Vagina (tissue), 2 donors: ENCODE measurements around the gene GIPC2.

Source experiments
- POLR2A ChIP-seq, 2 donors: fragments of 450-650 bp; IDR thresholded peaks; one replicate each; pipeline ENCODE4 v1.6.1; 2017; ENCODE audit warnings: antibody characterized with exemption in 2 of 2, mild to moderate bottlenecking in 2 of 2, moderate library complexity in 2 of 2
- TF ChIP-seq, protein P1 (sequence below), 3 experiments: fragments of 450-650 bp in 2 of 3; fragments of 200-600 bp in 1 of 3; sonication (generic) in 1 of 3; IDR thresholded peaks; one replicate each; pipeline ENCODE4 v1.5.1; 2017 to 2019; ENCODE audit warnings: antibody characterized with exemption in 3 of 3, mild to moderate bottlenecking in 2 of 3, moderate library complexity in 2 of 3

DNA sequence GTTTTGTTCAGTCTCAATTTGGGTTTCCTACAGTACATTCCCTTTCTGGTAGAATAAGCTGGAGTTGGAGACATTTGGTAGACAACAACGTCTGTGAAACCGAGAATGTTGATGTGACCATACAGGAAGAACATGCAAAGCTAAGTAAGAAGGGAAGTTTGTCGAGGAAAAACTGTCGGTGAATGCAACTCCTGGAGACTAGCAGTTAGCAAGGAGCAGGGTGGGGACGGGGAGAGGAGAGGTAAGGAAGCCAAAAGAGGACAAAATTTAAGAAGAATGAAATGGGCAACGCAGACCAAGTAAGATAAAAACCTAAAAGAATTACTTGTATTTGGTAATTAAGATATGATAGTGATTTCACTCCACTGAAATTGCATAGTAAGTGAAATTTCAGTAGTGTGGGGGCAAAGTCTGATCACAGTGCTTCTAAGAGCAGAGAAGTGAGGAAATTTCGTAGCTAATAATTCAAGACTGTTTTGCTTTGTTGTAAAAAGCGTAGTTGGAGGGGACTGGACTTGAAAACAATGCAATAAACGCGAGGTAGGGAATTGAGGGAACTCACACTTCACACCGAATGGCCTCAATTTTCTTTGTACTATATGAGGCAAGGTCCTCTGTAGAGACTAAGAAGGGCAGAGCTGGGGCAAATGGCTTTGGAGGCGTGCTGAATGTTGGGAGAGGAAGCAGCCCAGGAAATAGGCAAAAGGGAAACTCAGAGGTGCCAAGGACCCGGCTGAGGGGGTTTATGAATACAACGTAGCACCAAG lies 787 bp upstream of the GIPC2 start:
- TF ChIP-seq, protein P1, sequence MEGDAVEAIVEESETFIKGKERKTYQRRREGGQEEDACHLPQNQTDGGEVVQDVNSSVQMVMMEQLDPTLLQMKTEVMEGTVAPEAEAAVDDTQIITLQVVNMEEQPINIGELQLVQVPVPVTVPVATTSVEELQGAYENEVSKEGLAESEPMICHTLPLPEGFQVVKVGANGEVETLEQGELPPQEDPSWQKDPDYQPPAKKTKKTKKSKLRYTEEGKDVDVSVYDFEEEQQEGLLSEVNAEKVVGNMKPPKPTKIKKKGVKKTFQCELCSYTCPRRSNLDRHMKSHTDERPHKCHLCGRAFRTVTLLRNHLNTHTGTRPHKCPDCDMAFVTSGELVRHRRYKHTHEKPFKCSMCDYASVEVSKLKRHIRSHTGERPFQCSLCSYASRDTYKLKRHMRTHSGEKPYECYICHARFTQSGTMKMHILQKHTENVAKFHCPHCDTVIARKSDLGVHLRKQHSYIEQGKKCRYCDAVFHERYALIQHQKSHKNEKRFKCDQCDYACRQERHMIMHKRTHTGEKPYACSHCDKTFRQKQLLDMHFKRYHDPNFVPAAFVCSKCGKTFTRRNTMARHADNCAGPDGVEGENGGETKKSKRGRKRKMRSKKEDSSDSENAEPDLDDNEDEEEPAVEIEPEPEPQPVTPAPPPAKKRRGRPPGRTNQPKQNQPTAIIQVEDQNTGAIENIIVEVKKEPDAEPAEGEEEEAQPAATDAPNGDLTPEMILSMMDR (IDR thresholded peaks at IDR 0.05), result no peak
- TF ChIP-seq POLR2A (IDR thresholded peaks at IDR 0.05), result no peak
